Naive thymus-derived CD4-positive, alpha-beta T cell (primary cell): Measurements from ENCODE around the gene TACO1. TPM values are rescaled to one million over a fixed set of nuclear protein-coding genes. Genes with fewer than 3 reads are reported as not detected.

Source experiments
- ATAC-seq: fragments of 150-1000 bp; cut with Tn5 transposase; 2 replicates; pipeline ENCODE4 v1.10.0; 2021; ENCODE audit warnings: mild to moderate bottlenecking, moderate library complexity
- CTCF ChIA-PET: fragments of 350-600 bp; sonication (Branson Sonifier 250); formaldehyde crosslinking; loops from one replicate; lab custom pipeline; 2021; ENCODE audit warnings: antibody characterized with exemption; lab: Charles Lee
- POLR2A ChIA-PET: fragments of 350-600 bp; sonication (Branson Sonifier 250); formaldehyde crosslinking; loops from one replicate; lab custom pipeline; 2021; ENCODE audit warnings: antibody characterized with exemption, inconsistent platforms; lab: Charles Lee
- DNase-seq, 9 donors: peaks; one replicate each; pipeline versions ENCODE4 v3.0.0 to v3.0.0-alpha.2; 2020 to 2022; ENCODE audit warnings: mixed read lengths in 1 of 9
- H3K27ac ChIP-seq: one replicate; pipeline ENCODE4 v1.7.0; 2013; ENCODE audit warnings: mild to moderate bottlenecking, low read depth, low read length, moderate library complexity
- H3K27me3 ChIP-seq, 2 donors: one replicate each; pipeline ENCODE4 v1.7.0; 2013; ENCODE audit warnings: low read length in 2 of 2, mild to moderate bottlenecking in 2 of 2, moderate library complexity in 2 of 2; ENCODE audit not compliant: control insufficient read depth in 2 of 2, insufficient read depth in 2 of 2
- H3K36me3 ChIP-seq, 3 experiments: 1 replicate in 2 of 3; 2 replicates in 1 of 3; pipeline ENCODE4 v1.7.0; 2013; ENCODE audit warnings: low read length in 3 of 3, mild to moderate bottlenecking in 3 of 3, moderate library complexity in 1 of 3; ENCODE audit not compliant: insufficient read depth in 3 of 3, control insufficient read depth in 2 of 3
- H3K4me1 ChIP-seq, 2 donors: one replicate each; pipeline ENCODE4 v1.7.0; 2013; ENCODE audit warnings: low read length in 2 of 2, mild to moderate bottlenecking in 2 of 2, moderate library complexity in 1 of 2; ENCODE audit not compliant: control insufficient read depth in 2 of 2, insufficient read depth in 2 of 2
- H3K4me3 ChIP-seq: 2 replicates; pipeline ENCODE4 v1.7.0; 2013; ENCODE audit warnings: mild to moderate bottlenecking, low read length
- H3K9me3 ChIP-seq, 3 experiments: 1 replicate in 2 of 3; 2 replicates in 1 of 3; pipeline ENCODE4 v1.7.0; 2013; ENCODE audit warnings: low read length in 3 of 3; ENCODE audit not compliant: control insufficient read depth in 2 of 3
- H3K27ac Mint-ChIP-seq, 9 donors: one replicate each; pipeline ENCODE4 v1.8.0; 2020 to 2022; ENCODE audit warnings: mixed read lengths in 9 of 9, mild to moderate bottlenecking in 8 of 9, moderate library complexity in 5 of 9, inconsistent platforms in 2 of 9
- H3K27me3 Mint-ChIP-seq, 5 donors: one replicate each; pipeline ENCODE4 v1.8.0; 2021 to 2022; ENCODE audit warnings: mixed read lengths in 5 of 5, mild to moderate bottlenecking in 1 of 5
- H3K36me3 Mint-ChIP-seq, 5 donors: one replicate each; pipeline ENCODE4 v1.8.0; 2020 to 2022; ENCODE audit warnings: mixed read lengths in 5 of 5, mild to moderate bottlenecking in 3 of 5, inconsistent platforms in 1 of 5
- H3K4me1 Mint-ChIP-seq, 7 donors: one replicate each; pipeline ENCODE4 v1.8.0; 2020 to 2022; ENCODE audit warnings: mixed read lengths in 7 of 7, mild to moderate bottlenecking in 3 of 7, inconsistent platforms in 1 of 7
- H3K4me3 Mint-ChIP-seq, 10 donors: one replicate each; pipeline ENCODE4 v1.8.0; 2020 to 2022; ENCODE audit warnings: mild to moderate bottlenecking in 10 of 10, mixed read lengths in 10 of 10, moderate library complexity in 6 of 10, inconsistent platforms in 2 of 10
- H3K9me3 Mint-ChIP-seq, 11 donors: one replicate each; pipeline ENCODE4 v1.8.0; 2020 to 2022; ENCODE audit warnings: mixed read lengths in 11 of 11, mild to moderate bottlenecking in 4 of 11, inconsistent platforms in 1 of 11, moderate library complexity in 1 of 11
- intact Hi-C, 2 donors: fragments of 100-400 bp; cut with micrococcal nuclease; formaldehyde crosslinking; loops; one replicate each; pipeline ENCODE4 v1.15.1; 2023
- polyA plus RNA-seq, 2 donors: library from polyadenylated mRNA; unstranded; fragments of 300-500 nt; fragmentation: Illumina TruSeq; gene quantifications; one replicate each; pipeline ENCODE4 v1.2.3, GENCODE V29; 2021
- total RNA-seq, 6 experiments: library from RNA in 5 of 6; stranded (reverse) in 5 of 6; gene quantifications; 1 replicate in 5 of 6; 2 replicates in 1 of 6; pipeline ENCODE4 v1.2.3 and lab custom pipeline; 2021 to 2026

TACO1 gene
- total and polyA plus RNA-seq, 7 experiments from 2014 or later: 11.1 to 21.2 (median 16.8) TPM

DNA sequence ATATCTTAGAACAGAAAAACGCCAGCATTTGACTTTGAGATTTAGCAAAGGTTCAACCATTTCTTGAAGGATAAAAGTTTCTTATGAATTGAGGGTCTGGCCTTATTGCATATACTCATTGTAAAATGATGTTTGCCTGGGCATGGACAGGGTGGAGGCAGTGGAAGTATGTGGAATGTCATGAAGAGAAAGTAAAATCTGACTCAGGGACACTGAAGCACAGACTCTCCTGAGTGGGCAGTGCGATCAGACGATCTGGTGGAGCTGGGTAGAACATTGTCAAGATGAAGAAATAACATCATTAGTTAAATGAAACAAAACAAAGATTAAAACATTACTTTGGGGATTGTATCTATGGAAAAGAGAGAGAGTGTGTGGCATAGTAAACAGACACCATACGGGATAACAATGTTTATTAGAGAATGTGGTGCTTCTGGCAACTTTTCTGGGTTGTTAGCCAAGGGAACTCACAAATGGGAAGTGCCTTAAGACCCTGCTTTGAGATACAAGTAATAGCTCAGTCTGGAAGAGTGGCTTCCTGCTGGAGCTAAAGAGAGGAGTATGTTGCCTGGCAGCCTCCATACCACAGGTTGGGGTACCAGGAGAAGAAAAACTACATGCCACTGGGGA lies 26.0 kb downstream of the TACO1 start:
- peak overlapping the region in 1 of 9 donors; percentile 29 for H3K27ac Mint-ChIP-seq
- no peaks in the 10 kb centered on the region for H3K9me3 Mint-ChIP-seq
- ChIA-PET POLR2A (interaction anchor here (0.6 to 8.7 kb wide), 5 partner anchors 9 to 147 kb away, joined by 3 to 99 read pairs (median 3); partner anchors contain the start of gene CCDC47), CTCF (interaction anchor here (0.5 to 1.3 kb wide), 4 partner anchors 15 to 84 kb away, joined by 3 to 8 read pairs (median 4); no protein-coding TSS in a partner anchor)
- Histone ChIP-seq H3K27ac (no peak overlapping the region), H3K9me3 (no peaks in the 10 kb centered on the region), H3K4me3 (no peak overlapping the region), H3K4me1 (peaks cover 17 to 33% of the 10 kb centered on the region in 2 donors), H3K36me3 (peaks cover 0 to 7% (median 0%) of the 10 kb centered on the region in 3 experiments), H3K27me3 (no peaks in the 10 kb centered on the region)
- peak overlapping the region in 6 of 10 donors; percentile 2 to 49 (median 26) for H3K4me3 Mint-ChIP-seq
- H3K4me1 Mint-ChIP-seq: peaks cover 35 to 76% (median 57%) of the 10 kb centered on the region in 7 donors
- ATAC-seq: no peak
- no peak for DNase-seq
- no peaks in the 10 kb centered on the region for H3K36me3 Mint-ChIP-seq
- intact Hi-C loops: loop anchor here in 1 of 2 donors (10.0 kb wide), 1 partner anchor 518 kb away; no protein-coding TSS in a partner anchor
- H3K27me3 Mint-ChIP-seq: no peaks in the 10 kb centered on the region

GRCh38 chr17:63629627-63630026 lies 28.9 kb downstream of the TACO1 start:
- Mint-ChIP-seq H3K4me1 (peaks cover 38 to 87% (median 63%) of the 10 kb centered on the region in 7 donors), H3K36me3 (peaks cover 0 to 18% (median 10%) of the 10 kb centered on the region in 5 donors), H3K27me3 (no peaks in the 10 kb centered on the region), H3K9me3 (no peaks in the 10 kb centered on the region), H3K4me3 (no peak overlapping the region), H3K27ac (no peak overlapping the region)
- Histone ChIP-seq H3K4me3 (no peak overlapping the region), H3K9me3 (no peaks in the 10 kb centered on the region), H3K27me3 (no peaks in the 10 kb centered on the region), H3K4me1 (peaks cover 8 to 20% of the 10 kb centered on the region in 2 donors), H3K36me3 (peaks cover 0 to 26% (median 12%) of the 10 kb centered on the region in 3 experiments), H3K27ac (no peak overlapping the region)
- intact Hi-C loops: loop anchor here in 1 of 2 donors (10.0 kb wide), 1 partner anchor 515 kb away; no protein-coding TSS in a partner anchor
- CTCF ChIA-PET: interaction anchor here (1.4 kb wide), 1 partner anchor 80 kb away, joined by 3 read pairs; no protein-coding TSS in a partner anchor
- ATAC-seq: no peak
- POLR2A ChIA-PET: interaction anchor here (0.6 to 1.2 kb wide), 3 partner anchors 69 to 210 kb away, joined by 3 read pairs; no protein-coding TSS in a partner anchor
- DNase-seq: no peak

GRCh38 chr17:63631062-63631461 lies 30.4 kb downstream of the TACO1 start:
- DNase-seq: no peak
- no peak overlapping the region for H3K4me3 Mint-ChIP-seq
- H3K27ac Mint-ChIP-seq: peak overlapping the region in 1 of 9 donors; percentile 56
- Histone ChIP-seq H3K27ac (no peak overlapping the region), H3K9me3 (no peaks in the 10 kb centered on the region), H3K4me1 (peaks cover 8 to 9% of the 10 kb centered on the region in 2 donors), H3K4me3 (no peak overlapping the region), H3K27me3 (no peaks in the 10 kb centered on the region), H3K36me3 (peaks cover 0 to 31% (median 14%) of the 10 kb centered on the region in 3 experiments)
- ChIA-PET CTCF (no interaction called here), POLR2A (interaction anchor here (0.6 to 1.0 kb wide), 3 partner anchors 9 to 100 kb away, joined by 3 to 5 read pairs (median 3); partner anchors contain the start of gene MAP3K3)
- H3K27me3 Mint-ChIP-seq: no peaks in the 10 kb centered on the region
- ATAC-seq: no peak
- intact Hi-C loops: no loop called here
- peaks cover 26 to 72% (median 54%) of the 10 kb centered on the region in 7 donors for H3K4me1 Mint-ChIP-seq
- H3K9me3 Mint-ChIP-seq: no peaks in the 10 kb centered on the region
- peaks cover 0 to 27% (median 12%) of the 10 kb centered on the region in 5 donors for H3K36me3 Mint-ChIP-seq

DNA sequence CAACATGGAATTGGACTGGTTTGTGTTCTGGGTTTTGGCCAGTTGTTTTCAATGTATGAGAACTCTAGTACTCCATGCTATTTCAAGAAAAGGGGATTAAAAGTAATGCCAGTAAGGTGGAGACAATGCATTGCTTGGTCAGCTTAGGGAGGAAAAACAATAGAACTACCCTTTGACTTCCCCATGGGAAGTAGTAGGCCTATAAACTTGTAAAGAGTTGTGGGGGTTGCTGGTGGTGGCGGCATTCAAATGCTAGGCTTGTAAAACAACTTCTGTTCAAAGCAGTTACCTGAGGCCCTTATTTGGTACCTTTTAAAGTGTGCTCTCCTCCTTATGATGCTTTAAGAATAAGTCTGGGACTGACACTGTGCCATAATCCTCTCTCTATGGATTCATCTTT lies 30.9 kb downstream of the TACO1 start:
- ATAC-seq (no peak), DNase-seq (no peak)
- no peaks in the 10 kb centered on the region for H3K27me3 ChIP-seq
- no peaks in the 10 kb centered on the region for H3K27me3 Mint-ChIP-seq
- no peaks in the 10 kb centered on the region for H3K9me3 ChIP-seq
- H3K27ac Mint-ChIP-seq: peak overlapping the region in 2 of 9 donors; percentile 31 to 56
- H3K27ac ChIP-seq: no peak overlapping the region
- CTCF ChIA-PET: no interaction called here
- intact Hi-C loops: no loop called here
- H3K36me3 ChIP-seq: peaks cover 3 to 36% (median 14%) of the 10 kb centered on the region in 3 experiments
- peaks cover 22 to 71% (median 54%) of the 10 kb centered on the region in 7 donors for H3K4me1 Mint-ChIP-seq
- peaks cover 0 to 1% (median 0%) of the 10 kb centered on the region in 11 donors for H3K9me3 Mint-ChIP-seq
- no peak overlapping the region for H3K4me3 Mint-ChIP-seq
- POLR2A ChIA-PET: interaction anchor here (0.6 kb wide), 1 partner anchor 100 kb away, joined by 3 read pairs; no protein-coding TSS in a partner anchor
- H3K4me3 ChIP-seq: no peak overlapping the region
- H3K4me1 ChIP-seq: peaks cover 5% of the 10 kb centered on the region in 2 donors
- H3K36me3 Mint-ChIP-seq: peaks cover 5 to 33% (median 16%) of the 10 kb centered on the region in 5 donors

DNA sequence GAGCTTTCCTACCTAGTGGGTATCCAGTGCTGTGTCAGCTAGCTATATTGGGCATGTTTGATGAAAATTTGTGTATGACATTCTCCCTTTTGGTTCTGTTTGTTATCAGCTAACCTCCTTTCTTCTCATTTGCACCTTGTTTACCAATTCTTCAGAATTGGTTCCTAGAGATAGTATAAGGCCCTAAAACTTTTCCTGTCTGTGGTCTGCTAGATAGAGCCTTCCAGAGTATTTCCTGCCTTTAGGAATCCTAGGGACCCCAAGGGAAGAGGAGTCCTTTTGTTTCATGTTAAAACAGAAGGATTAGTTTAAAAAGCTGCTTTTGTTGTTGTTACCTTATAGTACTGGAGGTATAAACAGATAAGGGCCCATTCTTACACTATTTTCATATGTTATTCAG lies 33.0 kb downstream of the TACO1 start:
- POLR2A ChIA-PET: interaction anchor here (0.6 to 1.9 kb wide), 6 partner anchors 12 to 104 kb away, joined by 3 to 18 read pairs (median 3); partner anchors contain the start of gene MAP3K3
- no peak for DNase-seq
- Mint-ChIP-seq H3K4me3 (peak overlapping the region in 1 of 10 donors; percentile 39), H3K27me3 (no peaks in the 10 kb centered on the region), H3K27ac (peak overlapping the region in 6 of 9 donors; percentile 7 to 67 (median 39)), H3K9me3 (peaks cover 0 to 1% (median 0%) of the 10 kb centered on the region in 11 donors), H3K36me3 (peaks cover 7 to 37% (median 16%) of the 10 kb centered on the region in 5 donors), H3K4me1 (peaks cover 19 to 64% (median 53%) of the 10 kb centered on the region in 7 donors)
- H3K4me3 ChIP-seq: no peak overlapping the region
- no peaks in the 10 kb centered on the region for H3K9me3 ChIP-seq
- ATAC-seq: no peak
- CTCF ChIA-PET: interaction anchor here (0.6 to 1.5 kb wide), 5 partner anchors 9 to 767 kb away, joined by 3 to 7 read pairs (median 3); no protein-coding TSS in a partner anchor
- H3K27me3 ChIP-seq: no peaks in the 10 kb centered on the region
- peaks cover 5 to 49% (median 14%) of the 10 kb centered on the region in 3 experiments for H3K36me3 ChIP-seq
- peak overlapping the region; percentile 9 for H3K27ac ChIP-seq
- peaks cover 0 to 4% of the 10 kb centered on the region in 2 donors for H3K4me1 ChIP-seq
- intact Hi-C loops: no loop called here

GRCh38 chr17:63634163-63634562 lies 33.5 kb downstream of the TACO1 start:
- Mint-ChIP-seq H3K4me3 (peak overlapping the region in 1 of 10 donors; percentile 36), H3K9me3 (peaks cover 0 to 1% (median 0%) of the 10 kb centered on the region in 11 donors), H3K27me3 (no peaks in the 10 kb centered on the region), H3K36me3 (peaks cover 7 to 37% (median 16%) of the 10 kb centered on the region in 5 donors), H3K27ac (peak overlapping the region in 8 of 9 donors; percentile 5 to 75 (median 48)), H3K4me1 (peaks cover 23 to 64% (median 54%) of the 10 kb centered on the region in 7 donors)
- peaks cover 5 to 48% (median 14%) of the 10 kb centered on the region in 3 experiments for H3K36me3 ChIP-seq
- peak overlapping the region; percentile 9 for H3K27ac ChIP-seq
- no peaks in the 10 kb centered on the region for H3K9me3 ChIP-seq
- intact Hi-C loops: no loop called here
- no peak for DNase-seq
- ATAC-seq: peak; percentile 31
- H3K27me3 ChIP-seq: no peaks in the 10 kb centered on the region
- H3K4me3 ChIP-seq: no peak overlapping the region
- H3K4me1 ChIP-seq: peaks cover 0 to 8% of the 10 kb centered on the region in 2 donors
- ChIA-PET POLR2A (interaction anchor here (0.8 to 2.1 kb wide), 5 partner anchors 10 to 76 kb away, joined by 3 to 18 read pairs (median 3); partner anchors contain the start of gene MAP3K3), CTCF (interaction anchor here (1.0 kb wide), 1 partner anchor 231 kb away, joined by 3 read pairs; no protein-coding TSS in a partner anchor)
